Psoas muscle (tissue), 8 donors: ENCODE measurements around the gene TNIK. TPM values are rescaled to one million over a fixed set of nuclear protein-coding genes. Genes with fewer than 3 reads are reported as not detected.

Source experiments
- ATAC-seq, 4 donors: fragments of 200-7000 bp; cut with Tn5 transposase; one replicate each; pipeline ENCODE4 v1.9.1; 2020; ENCODE audit warnings: moderate library complexity in 3 of 4, mild to moderate bottlenecking in 2 of 4
- DNase-seq, 2 donors: peaks; one replicate each; pipeline ENCODE4 v3.0.0-alpha.2; 2020
- H3K27ac ChIP-seq: fragments of 200-600 bp; one replicate; pipeline ENCODE4 v1.8.0; 2022
- H3K27me3 ChIP-seq, 3 donors: fragments of 200-600 bp in 1 of 3; one replicate each; pipeline versions ENCODE4 v1.6.1 to v1.8.0; 2013 to 2022; ENCODE audit warnings: low read length in 2 of 3, mild to moderate bottlenecking in 2 of 3, moderate library complexity in 1 of 3; ENCODE audit not compliant: insufficient read depth in 3 of 3
- H3K36me3 ChIP-seq, 2 donors: fragments of 200-600 bp in 1 of 2; one replicate each; pipeline versions ENCODE4 v1.6.1 to v1.8.0; 2013 to 2022; ENCODE audit warnings: low read depth in 1 of 2, mild to moderate bottlenecking in 1 of 2, moderate library complexity in 1 of 2; ENCODE audit not compliant: insufficient read depth in 1 of 2
- H3K4me1 ChIP-seq: fragments of 200-600 bp; one replicate; pipeline ENCODE4 v1.8.0; 2022
- H3K4me3 ChIP-seq: fragments of 200-600 bp; one replicate; pipeline ENCODE4 v1.8.0; 2022; ENCODE audit warnings: mild to moderate bottlenecking
- H3K9me3 ChIP-seq: fragments of 200-600 bp; one replicate; pipeline ENCODE4 v1.8.0; 2022
- CTCF ChIP-seq: fragments of 200-600 bp; IDR thresholded peaks from one replicate; pipeline ENCODE4 v1.8.0; 2022; ENCODE audit warnings: antibody characterized with exemption
- WGBS, 3 donors: extraction: QIAGEN DNeasy Blood & Tissue Kit; methylation state at CpG; one replicate each; pipeline versions ENCODE4 v1.1.6 to v1.1.7; 2013; 5-methylcytosine and 5-hydroxymethylcytosine counted together
- intact Hi-C, 2 donors: fragments of 100-400 bp; cut with DNase I; formaldehyde crosslinking; loops; one replicate each; pipeline versions ENCODE4 v1.11.0 to v1.14.2; 2022
- polyA plus RNA-seq, 3 donors: library from polyadenylated mRNA; stranded (reverse); fragments of 200-250 nt; gene quantifications; one replicate each; pipeline ENCODE4 v1.2.3, GENCODE V29; 2013
- total RNA-seq, 4 donors: library from RNA; stranded (reverse); fragmentation: NEBNext Ultra II Directional in 2 of 4; extraction: Animal tissue kit (Norgen Biotek cat#: 25700) in 2 of 4; gene quantifications; one replicate each; pipeline versions ENCODE4 v1.2.1 to v1.2.4, GENCODE V29; 2021 to 2023
- donor health status: healthy with polysubstance abuse.
- donor health status: DM: no; HTN: no; CAD: no; lungs with moderate emphysema.
- donor health status: Bipolar disorder and iron deficiency.
- donor health status: healthy.
- donor health status: DM: yes; HTN: yes; CAD: no.
- donor health status: DM: no; HTN: no; CAD: no.
- donor health status: DM: no; HTN: no; CAD: no.
- donor health status: DM: yes; HTN: yes; CAD: no.

TNIK gene
- total and polyA plus RNA-seq, 7 donors: 9.9 to 32.4 (median 12.5) TPM

- intact Hi-C loops: no loop called here
- Histone ChIP-seq H3K27me3 (no peaks in the 10 kb centered on the region), H3K4me1 (no peaks in the 10 kb centered on the region), H3K9me3 (no peaks in the 10 kb centered on the region), H3K4me3 (no peak overlapping the region), H3K36me3 (peaks cover 0 to 38% of the 10 kb centered on the region in 2 donors), H3K27ac (no peak overlapping the region)
- ATAC-seq (no peak), DNase-seq (no peak)
- no peak for TF ChIP-seq CTCF
- WGBS, 3 donors: 81 to 87% (median 86%) methylated on average over 5 of the region's 5 CpGs
Observed at GRCh38 chr3:171133796-171134569, 326.2 kb downstream of the TNIK start.

DNA sequence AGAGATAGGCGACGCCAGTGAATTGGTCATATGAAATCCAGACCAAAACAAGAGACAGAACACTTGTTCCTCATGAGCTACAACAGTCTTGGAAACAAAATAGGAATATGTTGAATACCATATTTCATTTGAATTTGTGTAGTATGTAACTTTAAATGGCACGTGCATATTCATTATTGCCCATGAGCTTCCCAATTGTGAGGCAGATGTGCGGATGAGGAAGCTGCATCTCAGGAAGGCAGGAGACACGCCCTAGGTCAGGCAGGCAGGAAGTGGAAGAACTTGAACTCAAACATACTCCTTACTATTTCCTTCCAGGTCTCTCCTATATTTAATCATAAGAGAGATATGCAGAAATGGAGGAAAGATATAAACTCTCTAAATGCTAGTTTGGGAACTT, 326.9 kb downstream of the TNIK start:
- 75 to 83% (median 78%) methylated on average over 5 of the region's 5 CpGs for WGBS, 3 donors

GRCh38 chr3:171132873-171133272, 327.3 kb downstream of the TNIK start:
- intact Hi-C loops: no loop called here
- no peak overlapping the region for H3K4me3 ChIP-seq
- peaks cover 0 to 38% of the 10 kb centered on the region in 2 donors for H3K36me3 ChIP-seq
- no peaks in the 10 kb centered on the region for H3K27me3 ChIP-seq
- ATAC-seq (no peak), DNase-seq (no peak)
- H3K27ac ChIP-seq: no peak overlapping the region
- 78 to 81% (median 80%) methylated on average over 4 of the region's 4 CpGs for WGBS, 3 donors
- no peaks in the 10 kb centered on the region for H3K9me3 ChIP-seq
- no peak for TF ChIP-seq CTCF
- no peaks in the 10 kb centered on the region for H3K4me1 ChIP-seq

More for the DNA sequence above, 326.9 kb downstream of the TNIK start:
- Histone ChIP-seq H3K4me1 (no peaks in the 10 kb centered on the region), H3K27ac (no peak overlapping the region), H3K27me3 (no peaks in the 10 kb centered on the region), H3K36me3 (peaks cover 0 to 41% of the 10 kb centered on the region in 2 donors), H3K4me3 (no peak overlapping the region), H3K9me3 (no peaks in the 10 kb centered on the region)
- TF ChIP-seq CTCF: no peak
- ATAC-seq: no peak
- no peak for DNase-seq
- intact Hi-C loops: no loop called here

GRCh38 chr3:171129827-171130226, 330.4 kb downstream of the TNIK start:
- Histone ChIP-seq H3K4me1 (no peaks in the 10 kb centered on the region), H3K27ac (no peak overlapping the region), H3K4me3 (no peak overlapping the region), H3K9me3 (no peaks in the 10 kb centered on the region), H3K27me3 (no peaks in the 10 kb centered on the region), H3K36me3 (peaks cover 3 to 46% of the 10 kb centered on the region in 2 donors)
- ATAC-seq (no peak), DNase-seq (no peak)
- 65 to 73% (median 73%) methylated on average over 2 of the region's 2 CpGs for WGBS, 3 donors
- intact Hi-C loops: no loop called here
- TF ChIP-seq CTCF: no peak

DNA sequence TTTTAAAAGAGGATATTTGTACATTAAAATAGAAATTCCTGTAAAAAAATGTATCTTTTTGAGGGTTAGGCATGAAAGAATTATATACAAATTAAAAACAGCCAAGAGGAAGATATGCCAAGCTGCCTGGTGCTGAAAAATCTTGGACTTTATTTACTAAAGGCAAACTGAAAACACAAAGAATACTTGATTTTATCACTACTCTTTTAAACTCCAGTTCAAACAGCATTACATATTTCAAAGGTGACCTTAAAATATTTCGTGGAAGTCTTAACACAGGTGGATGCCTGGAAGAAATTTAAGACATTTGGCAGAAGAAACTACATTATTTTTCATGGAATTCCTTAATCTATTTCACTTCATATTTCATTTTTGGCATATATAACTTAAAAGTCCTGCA, 332.6 kb downstream of the TNIK start:
- no peak overlapping the region for H3K27ac ChIP-seq
- WGBS, 3 donors: 66 to 82% (median 78%) methylated on average over 1 of the region's 1 CpG

More for the DNA sequence above, 332.6 kb downstream of the TNIK start:
- no peak for TF ChIP-seq CTCF
- no peaks in the 10 kb centered on the region for H3K27me3 ChIP-seq
- intact Hi-C loops: no loop called here
- DNase-seq: no peak
- H3K36me3 ChIP-seq: peaks cover 3 to 52% of the 10 kb centered on the region in 2 donors
- no peak overlapping the region for H3K4me3 ChIP-seq
- H3K9me3 ChIP-seq: no peaks in the 10 kb centered on the region
- ATAC-seq: no peak
- H3K4me1 ChIP-seq: no peaks in the 10 kb centered on the region
